Thyroid gland (tissue), 4 donors: ENCODE results near the gene KLHL35. TPM values are rescaled to one million over a fixed set of nuclear protein-coding genes. Genes with fewer than 3 reads are reported as not detected.
A peak's percentile ranks its signal among the peaks of the same experiment; 100 is the strongest.

Experiments used
- DNase-seq, 2 donors: peaks; one replicate each; pipeline ENCODE4 v3.0.0-alpha.2; 2019
- H3K27ac ChIP-seq, 3 donors: fragments of 200-600 bp; sonication (generic); 1 replicate in 2 of 3; 2 replicates in 1 of 3; pipeline ENCODE4 v1.5.1; 2016 to 2019; ENCODE audit warnings: mild to moderate bottlenecking in 1 of 3, moderate library complexity in 1 of 3
- H3K27me3 ChIP-seq: fragments of 200-600 bp; sonication (generic); one replicate; pipeline ENCODE4 v1.5.1; 2019
- H3K36me3 ChIP-seq, 2 donors: fragments of 200-600 bp; sonication (generic); one replicate each; pipeline ENCODE4 v1.5.1; 2016 to 2019
- H3K4me1 ChIP-seq, 2 donors: fragments of 200-600 bp; sonication (generic); one replicate each; pipeline ENCODE4 v1.5.1; 2017 to 2019
- H3K4me3 ChIP-seq, 3 donors: fragments of 200-600 bp; sonication (generic); replicated peaks in 1 of 3; 1 replicate in 2 of 3; 2 replicates in 1 of 3; pipeline ENCODE4 v1.5.1; 2016; ENCODE audit warnings: mild to moderate bottlenecking in 1 of 3
- H3K9me3 ChIP-seq: fragments of 200-600 bp; sonication (generic); one replicate; pipeline ENCODE4 v1.5.1; 2017
- POLR2A ChIP-seq, 2 donors: fragments of 450-650 bp; IDR thresholded peaks; one replicate each; pipeline ENCODE4 v1.6.1; 2017; ENCODE audit warnings: antibody characterized with exemption in 2 of 2, mild to moderate bottlenecking in 2 of 2, moderate library complexity in 1 of 2
- WGBS, 2 donors: methylation state at CpG; one replicate each; pipeline ENCODE4 v1.1.5; 2017; 5-methylcytosine and 5-hydroxymethylcytosine counted together
- intact Hi-C: fragments of 100-400 bp; cut with DNase I; formaldehyde crosslinking; loops from one replicate; pipeline ENCODE4 v1.15.1; 2023
- total RNA-seq, 4 donors: library from RNA; depleted of rRNA; stranded (reverse); fragments of >200 nt; gene quantifications; one replicate each; pipeline ENCODE4 v1.2.3, GENCODE V29; 2016
- TF ChIP-seq, protein P1 (sequence below), 6 experiments: fragments of 200-600 bp in 3 of 6; fragments of 450-650 bp in 3 of 6; sonication (generic) in 3 of 6; IDR thresholded peaks; one replicate each; pipeline ENCODE4 v1.5.1; 2016 to 2019; ENCODE audit warnings: antibody characterized with exemption in 6 of 6, mild to moderate bottlenecking in 2 of 6, inconsistent platforms in 1 of 6, moderate library complexity in 1 of 6

Gene KLHL35
- total RNA-seq, 4 donors from 2014 or later, result 1.1 to 3.6 (median 1.9) TPM

- Histone ChIP-seq H3K9me3 (no peaks in the 10 kb centered on the region), H3K4me3 (no peak overlapping the region), H3K27ac (peak overlapping the region; percentile 20 to 60 (median 44)), H3K36me3 (no peaks in the 10 kb centered on the region), H3K27me3 (no peaks in the 10 kb centered on the region), H3K4me1 (peaks cover 22 to 36% of the 10 kb centered on the region in 2 donors)
- 69 to 73% methylated on average over 8 of the region's 9 CpGs for WGBS, 2 donors
- no peak for TF ChIP-seq POLR2A (IDR thresholded peaks at IDR 0.05)
- TF ChIP-seq, protein P1, sequence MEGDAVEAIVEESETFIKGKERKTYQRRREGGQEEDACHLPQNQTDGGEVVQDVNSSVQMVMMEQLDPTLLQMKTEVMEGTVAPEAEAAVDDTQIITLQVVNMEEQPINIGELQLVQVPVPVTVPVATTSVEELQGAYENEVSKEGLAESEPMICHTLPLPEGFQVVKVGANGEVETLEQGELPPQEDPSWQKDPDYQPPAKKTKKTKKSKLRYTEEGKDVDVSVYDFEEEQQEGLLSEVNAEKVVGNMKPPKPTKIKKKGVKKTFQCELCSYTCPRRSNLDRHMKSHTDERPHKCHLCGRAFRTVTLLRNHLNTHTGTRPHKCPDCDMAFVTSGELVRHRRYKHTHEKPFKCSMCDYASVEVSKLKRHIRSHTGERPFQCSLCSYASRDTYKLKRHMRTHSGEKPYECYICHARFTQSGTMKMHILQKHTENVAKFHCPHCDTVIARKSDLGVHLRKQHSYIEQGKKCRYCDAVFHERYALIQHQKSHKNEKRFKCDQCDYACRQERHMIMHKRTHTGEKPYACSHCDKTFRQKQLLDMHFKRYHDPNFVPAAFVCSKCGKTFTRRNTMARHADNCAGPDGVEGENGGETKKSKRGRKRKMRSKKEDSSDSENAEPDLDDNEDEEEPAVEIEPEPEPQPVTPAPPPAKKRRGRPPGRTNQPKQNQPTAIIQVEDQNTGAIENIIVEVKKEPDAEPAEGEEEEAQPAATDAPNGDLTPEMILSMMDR (IDR thresholded peaks at IDR 0.05), result no peak
- DNase-seq, result peak; percentile 55 to 59
- intact Hi-C loops, result no loop called here
Measured at GRCh38 chr11:75475767-75476650, 43.0 kb upstream of the KLHL35 start.

- Histone ChIP-seq H3K9me3 (no peaks in the 10 kb centered on the region), H3K4me1 (peaks cover 24 to 36% of the 10 kb centered on the region in 2 donors), H3K27ac (peak overlapping the region; percentile 20 to 60 (median 55)), H3K4me3 (no peak overlapping the region), H3K36me3 (no peaks in the 10 kb centered on the region), H3K27me3 (no peaks in the 10 kb centered on the region)
- intact Hi-C loops, result no loop called here
- TF ChIP-seq, protein P1 (IDR thresholded peaks at IDR 0.05), result no peak
- TF ChIP-seq POLR2A (IDR thresholded peaks at IDR 0.05), result no peak
- DNase-seq, result peak; percentile 32 to 35
- 50 to 55% methylated on average over 16 of the region's 16 CpGs for WGBS, 2 donors
Measured at GRCh38 chr11:75474878-75475766, 42.1 kb upstream of the KLHL35 start.

GRCh38 chr11:75474240-75474639 lies 41.2 kb upstream of the KLHL35 start:
- Histone ChIP-seq H3K36me3 (no peaks in the 10 kb centered on the region), H3K27ac (no peak overlapping the region), H3K9me3 (no peaks in the 10 kb centered on the region), H3K27me3 (no peaks in the 10 kb centered on the region), H3K4me3 (no peak overlapping the region), H3K4me1 (peaks cover 24 to 36% of the 10 kb centered on the region in 2 donors)
- no peak for TF ChIP-seq POLR2A (IDR thresholded peaks at IDR 0.05)
- TF ChIP-seq, protein P1 (IDR thresholded peaks at IDR 0.05), result no peak
- intact Hi-C loops, result no loop called here
- DNase-seq, result no peak
- 79 to 85% methylated on average over 1 of the region's 1 CpG for WGBS, 2 donors

DNA sequence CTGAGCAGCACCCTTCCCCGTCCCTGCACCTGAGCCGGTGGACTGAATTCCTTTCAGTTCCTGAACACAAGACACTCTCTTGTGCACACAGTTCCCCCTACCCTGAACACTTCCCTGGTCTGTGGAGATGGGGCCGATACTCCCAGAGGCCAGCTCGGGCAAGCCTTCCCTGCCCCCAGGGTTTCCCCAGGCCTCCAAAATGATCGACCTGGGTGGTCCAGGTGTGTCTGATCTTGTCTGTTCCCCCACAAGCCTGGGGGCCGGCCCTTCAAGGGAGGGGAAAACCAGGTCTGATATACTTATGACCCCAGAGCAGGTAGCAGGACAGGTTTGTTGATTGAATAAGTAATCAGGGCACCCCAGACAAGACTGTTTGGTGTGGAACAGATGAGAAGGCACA lies 40.7 kb upstream of the KLHL35 start:
- H3K9me3 ChIP-seq, result no peaks in the 10 kb centered on the region
- no peak overlapping the region for H3K27ac ChIP-seq
- peaks cover 24 to 36% of the 10 kb centered on the region in 2 donors for H3K4me1 ChIP-seq
- TF ChIP-seq, protein P1 (IDR thresholded peaks at IDR 0.05), result no peak
- TF ChIP-seq POLR2A (IDR thresholded peaks at IDR 0.05), result no peak
- no peak for DNase-seq
- 63 to 82% methylated on average over 6 of the region's 6 CpGs for WGBS, 2 donors
- intact Hi-C loops, result no loop called here
- no peaks in the 10 kb centered on the region for H3K36me3 ChIP-seq
- no peak overlapping the region for H3K4me3 ChIP-seq
- no peaks in the 10 kb centered on the region for H3K27me3 ChIP-seq
